COLO668 (cell line): ENCODE measurements around the gene ZBTB3.
"Not testable (repeated sequence)": the region's sequence is repeated elsewhere in the genome, so short reads cannot be mapped to it uniquely, and the experiment has no call there.

ENCODE experiments used
- DNase-seq: peaks from one replicate; lab custom pipeline; 2025; ENCODE audit not compliant: unreplicated experiment; lab: John Stamatoyannopoulos, UW

The ZBTB3 gene

GRCh38 chr11:62716816-62717215, 37.1 kb downstream of the ZBTB3 start:
- no peak for DNase-seq

DNA sequence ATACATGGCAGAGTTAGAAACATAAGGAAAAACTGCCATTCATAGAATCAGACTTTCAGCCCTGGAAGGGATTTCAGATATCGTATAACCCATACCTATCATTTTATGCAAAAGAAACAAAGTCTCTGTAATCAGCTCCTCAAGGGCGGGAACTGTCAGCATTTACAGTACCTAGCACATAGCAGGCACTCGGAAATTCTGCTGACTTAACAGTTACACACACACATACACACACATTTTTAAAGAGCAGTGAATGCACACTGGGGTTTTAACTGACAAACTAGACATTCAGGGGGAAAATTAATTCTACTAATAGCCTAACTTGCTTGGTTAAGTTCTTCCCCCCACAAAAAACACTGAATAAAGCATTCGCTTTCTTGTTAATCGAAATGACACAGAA, 37.8 kb downstream of the ZBTB3 start:
- no peak for DNase-seq

DNA sequence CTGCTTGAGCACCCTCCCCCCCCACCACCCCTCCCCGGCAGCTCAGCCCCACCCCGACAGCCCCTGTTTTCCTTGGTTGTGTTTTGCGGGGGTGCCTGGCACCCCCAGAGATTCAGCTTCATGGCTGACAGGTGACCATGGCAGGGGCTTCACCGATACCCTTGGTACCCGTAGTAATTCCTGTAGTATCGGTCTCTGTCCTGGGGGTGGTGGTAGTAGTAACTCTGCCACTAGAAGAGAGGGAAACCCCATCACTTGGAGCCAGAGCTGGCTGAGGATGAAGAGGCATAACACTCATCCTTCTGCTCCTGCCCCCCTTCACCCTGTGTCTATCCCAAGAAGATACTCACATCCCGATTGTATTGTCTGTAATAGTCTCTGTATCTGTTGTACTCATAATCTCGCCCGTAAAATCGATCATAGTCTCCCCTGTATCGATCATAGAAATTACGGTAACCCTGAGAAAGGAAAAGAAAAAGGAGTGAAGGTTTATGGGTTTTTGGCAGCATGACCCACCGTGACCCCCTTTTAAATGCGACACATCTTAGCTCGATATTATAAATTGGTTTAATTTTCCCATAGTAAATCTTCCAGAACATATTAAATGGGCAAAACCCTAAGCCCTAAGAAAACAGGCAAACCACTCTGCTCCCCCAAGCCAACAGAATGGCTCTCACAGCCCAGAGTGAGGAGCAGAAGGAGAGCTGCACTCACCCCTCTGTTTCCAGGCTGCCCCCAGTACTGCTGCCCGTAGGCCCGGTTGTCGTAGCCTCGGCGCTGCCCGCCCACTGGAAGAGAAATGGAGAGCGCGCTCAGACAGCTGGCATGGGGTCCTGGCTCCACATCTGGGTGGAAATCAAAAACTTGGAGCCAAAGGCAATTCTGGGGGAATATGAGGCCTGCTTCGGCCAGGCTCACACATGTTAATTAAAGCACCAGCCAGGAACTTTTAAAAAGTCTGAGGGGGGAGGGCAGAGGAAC, 38.5 kb downstream of the ZBTB3 start:
- no peak for DNase-seq

- no peak for DNase-seq
Measured at GRCh38 chr11:62713343-62713742, 40.6 kb downstream of the ZBTB3 start.

DNA sequence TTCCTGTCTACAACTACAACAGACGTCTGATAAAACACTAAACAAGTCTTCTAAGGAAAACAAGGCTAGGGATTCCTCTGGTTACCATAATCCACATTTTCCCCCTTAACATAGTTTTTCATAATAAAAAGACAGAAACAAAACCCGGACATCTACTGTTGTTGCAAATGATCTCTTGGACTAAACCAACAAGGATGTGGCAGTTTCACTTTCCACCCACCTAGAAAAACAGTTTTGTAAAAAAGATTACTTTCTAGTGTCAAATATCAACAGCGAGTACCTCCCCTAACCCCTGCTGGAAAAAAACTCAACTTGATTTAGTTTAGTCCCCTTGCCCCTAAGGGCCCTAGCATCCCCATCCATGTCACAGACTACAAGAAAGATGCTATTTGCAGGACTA, 41.1 kb downstream of the ZBTB3 start:
- no peak for DNase-seq

- DNase-seq = no peak
Measured at GRCh38 chr11:62712276-62712812, 41.6 kb downstream of the ZBTB3 start.

DNA sequence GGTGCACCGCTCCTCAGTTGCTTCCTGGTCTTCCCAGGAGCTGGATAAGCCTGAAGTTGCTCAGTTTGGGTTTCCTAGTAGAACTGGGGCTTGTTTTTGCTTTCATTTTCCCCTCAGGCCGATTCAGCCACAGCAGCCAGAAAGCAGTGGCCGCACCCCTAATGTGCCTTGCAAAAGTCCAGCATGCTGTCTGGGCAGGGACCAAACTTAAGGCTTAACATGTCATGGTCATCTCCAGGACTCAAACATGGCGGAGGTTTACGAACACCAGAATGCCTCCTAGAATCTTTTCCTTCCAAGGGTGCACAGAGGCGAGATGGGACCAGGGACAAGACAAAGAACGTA, 44.0 kb downstream of the ZBTB3 start:
- peak; percentile 37 for DNase-seq

DNA sequence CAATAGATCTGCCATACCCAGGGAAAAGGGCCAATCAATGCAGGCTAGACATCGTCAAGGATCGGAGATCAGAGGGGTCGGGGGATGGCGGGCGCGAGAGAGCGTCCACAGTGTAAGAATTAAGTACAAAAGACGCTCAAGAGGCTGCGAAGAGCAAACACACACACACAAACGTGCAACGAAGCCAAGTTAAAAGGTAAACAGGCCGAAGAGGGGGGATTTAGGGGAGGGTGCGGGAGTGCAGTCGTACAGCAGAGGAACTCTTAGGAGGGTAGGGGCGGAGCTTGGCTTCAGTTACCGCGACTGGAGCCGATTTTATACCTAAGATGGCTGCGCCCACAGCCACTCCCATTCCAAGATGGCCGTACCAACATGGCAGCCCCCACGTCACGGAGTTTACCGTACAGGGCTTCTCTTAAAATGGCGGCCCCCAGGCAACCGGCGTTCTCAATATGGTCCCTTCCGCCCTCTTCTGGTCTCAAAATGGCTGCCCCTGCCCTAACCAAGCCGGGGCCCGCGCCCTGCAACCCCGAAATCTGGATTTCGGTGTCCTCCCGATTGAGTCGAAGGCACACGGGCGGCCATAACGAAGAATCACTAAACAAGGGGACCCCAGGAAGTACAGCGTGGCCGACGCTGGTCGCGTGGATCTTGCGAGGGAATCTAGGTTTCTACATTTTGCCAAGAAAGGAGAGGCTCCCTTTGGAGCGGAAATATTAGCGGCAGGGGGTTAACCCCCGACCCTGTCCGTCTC, 44.5 kb downstream of the ZBTB3 start:
- DNase-seq = peak; percentile 97

DNA sequence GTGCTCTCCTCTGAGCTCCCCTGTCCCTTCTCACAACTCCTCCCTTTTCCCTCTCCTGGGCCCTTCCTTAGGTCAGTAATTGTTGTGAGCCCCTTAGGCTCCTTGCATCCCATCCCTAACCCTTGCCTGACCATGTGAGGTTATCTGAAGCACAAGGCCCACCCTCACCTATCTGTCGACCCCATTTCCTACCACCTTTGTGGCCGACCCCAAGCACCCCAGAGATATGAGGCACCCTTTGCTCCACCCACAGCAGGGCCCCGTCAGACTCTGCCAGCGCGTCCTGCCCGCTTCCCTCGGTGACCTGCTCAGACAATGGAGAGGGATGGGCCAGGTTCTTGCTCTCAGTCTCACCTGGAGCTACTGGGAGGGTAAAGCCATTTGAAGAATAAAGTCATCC, 45.2 kb downstream of the ZBTB3 start:
- peak; percentile 55 for DNase-seq

DNA sequence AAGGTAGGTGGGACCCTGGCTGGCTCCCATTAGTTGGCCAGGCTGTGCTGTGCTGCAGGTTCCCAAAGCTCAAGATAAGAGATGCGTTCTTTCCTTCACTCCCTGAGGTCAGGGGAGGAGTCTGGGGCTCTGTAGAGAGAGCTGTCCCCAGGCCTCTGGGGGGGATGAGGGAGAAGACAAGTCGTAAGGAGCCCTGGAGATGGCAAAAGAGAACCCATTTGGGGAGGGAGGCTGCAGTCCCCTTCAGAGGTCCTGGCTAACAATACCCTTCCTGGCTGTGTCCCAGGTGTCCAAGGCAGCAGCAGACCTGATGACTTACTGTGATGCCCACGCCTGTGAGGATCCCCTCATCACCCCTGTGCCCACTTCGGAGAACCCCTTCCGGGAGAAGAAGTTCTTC, 45.6 kb downstream of the ZBTB3 start:
- no peak for DNase-seq

DNA sequence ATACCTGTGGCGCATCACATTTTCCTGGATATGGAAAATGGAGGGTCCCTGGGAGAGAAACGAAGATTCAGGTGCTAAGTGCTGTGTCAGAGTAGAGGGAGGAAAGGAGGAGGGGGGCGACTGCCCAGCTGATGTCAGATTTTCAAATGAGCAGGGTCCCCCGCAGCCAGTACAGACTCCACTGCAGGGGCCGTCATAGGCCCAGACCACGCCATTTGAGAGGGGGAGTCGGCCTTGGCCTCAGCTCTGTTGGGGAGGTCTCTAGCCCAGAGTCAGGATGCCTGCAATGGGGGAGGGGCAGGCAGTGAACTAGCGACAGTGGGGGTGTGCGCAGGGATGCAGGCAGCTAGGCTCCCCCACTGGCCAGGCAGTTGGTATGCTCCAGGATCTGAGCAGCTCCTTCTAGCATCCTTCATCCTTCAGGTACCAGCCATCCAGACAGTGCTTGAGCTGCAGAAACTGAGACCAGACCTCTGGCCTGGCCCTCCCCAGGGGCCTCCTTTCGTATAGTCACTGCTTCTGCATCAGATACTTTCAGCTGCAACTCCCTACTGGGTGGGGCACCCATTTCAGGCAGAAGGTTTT, 46.6 kb downstream of the ZBTB3 start, which contains the start of the genes BSCL2 and GNG3:
BSCL2 (minus strand) TSS at position 148 of the 585 bp plus-strand sequence. CDS start 229 bp downstream, outside the sequence.
GNG3 (plus strand) TSS at position 400 of the 585 bp plus-strand sequence. CDS start 620 bp downstream, outside the sequence.
- peak; percentile 8 for DNase-seq

GRCh38 chr11:62706850-62707247, 47.1 kb downstream of the ZBTB3 start:
- DNase-seq = no peak

- DNase-seq = peak; percentile 97
Measured at GRCh38 chr11:62705880-62706849, 47.8 kb downstream of the ZBTB3 start.

GRCh38 chr11:62705413-62705812, 48.5 kb downstream of the ZBTB3 start:
- DNase-seq = peak; percentile 44

- DNase-seq = not testable (repeated sequence)
Measured at GRCh38 chr11:62703921-62704320, 50.0 kb downstream of the ZBTB3 start.

- no peak for DNase-seq
Measured at GRCh38 chr11:62702246-62702645, 51.7 kb downstream of the ZBTB3 start.
